ENCODE results near the gene KCTD11.
A peak's percentile ranks its signal among the peaks of the same experiment; 100 is the strongest.

The KCTD11 gene

DNA sequence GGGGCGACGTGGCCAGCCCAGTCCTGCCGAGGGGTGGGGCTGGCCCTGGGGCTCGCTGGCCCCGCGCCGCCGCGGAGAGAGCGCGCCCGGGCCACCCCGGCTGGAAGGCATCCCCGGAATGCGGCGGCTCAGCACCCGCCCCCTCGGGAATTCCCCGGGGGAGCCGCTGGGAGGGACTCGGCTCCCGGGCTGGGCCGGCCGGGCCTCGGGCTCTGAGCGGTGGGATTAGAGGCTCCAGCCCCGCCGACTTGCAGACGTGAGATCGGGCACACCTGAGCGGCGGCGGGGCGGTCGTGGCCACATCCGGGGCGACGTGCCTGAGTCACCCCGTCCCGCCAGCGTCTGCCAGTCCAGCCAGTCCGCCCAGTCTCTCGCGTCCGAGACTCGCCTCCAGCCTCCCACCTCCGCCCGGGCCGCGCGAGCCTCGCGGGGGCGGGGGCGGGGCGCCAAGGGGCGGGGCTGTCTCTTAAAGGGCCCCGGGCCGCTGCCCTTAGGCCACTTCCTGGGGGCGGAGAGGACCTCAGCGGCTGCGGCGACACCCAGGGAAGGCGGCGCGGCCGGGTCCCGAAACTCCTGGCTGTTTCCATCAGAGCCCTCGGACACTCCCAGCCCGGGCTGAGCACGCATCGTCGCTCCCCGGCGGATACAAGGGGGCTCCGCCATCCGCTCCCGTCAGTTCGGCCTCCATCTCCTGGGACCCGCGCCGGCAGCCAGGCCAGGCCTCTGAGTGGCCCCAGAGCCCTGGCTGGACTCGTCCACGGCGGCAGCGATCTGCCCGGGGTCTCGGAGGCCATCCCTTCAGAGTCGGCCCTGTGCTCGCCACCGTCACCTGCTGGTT lies at the start of gene KCTD11:
Gene KCTD11 (plus strand): TSS at position 498 of the 838 bp plus-strand sequence.
- DNase-seq (ENCODE audit: low read depth in 2 of 2), result peak; percentile 50 to 68

DNA sequence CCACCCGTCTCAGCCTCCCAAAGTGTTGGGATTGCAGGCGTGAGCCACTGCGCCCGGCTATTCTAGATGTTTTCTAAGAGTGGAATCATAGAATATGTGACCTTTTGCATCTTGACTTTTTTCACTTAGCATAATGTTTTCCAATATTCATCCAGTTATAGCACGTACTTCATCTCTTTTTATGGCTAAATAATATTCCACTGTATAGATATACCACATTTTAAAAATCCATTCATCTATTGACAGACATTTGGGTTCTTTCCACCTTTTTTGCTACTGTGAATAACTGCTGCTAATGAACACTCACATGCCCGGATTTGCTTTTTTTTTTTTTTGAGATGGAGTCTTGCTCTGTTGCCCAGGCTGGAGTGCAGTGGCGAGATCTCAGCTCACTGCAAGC lies 47.8 kb upstream of the KCTD11 start:
- no peak for DNase-seq (ENCODE audit: low read depth in 2 of 2)

DNA sequence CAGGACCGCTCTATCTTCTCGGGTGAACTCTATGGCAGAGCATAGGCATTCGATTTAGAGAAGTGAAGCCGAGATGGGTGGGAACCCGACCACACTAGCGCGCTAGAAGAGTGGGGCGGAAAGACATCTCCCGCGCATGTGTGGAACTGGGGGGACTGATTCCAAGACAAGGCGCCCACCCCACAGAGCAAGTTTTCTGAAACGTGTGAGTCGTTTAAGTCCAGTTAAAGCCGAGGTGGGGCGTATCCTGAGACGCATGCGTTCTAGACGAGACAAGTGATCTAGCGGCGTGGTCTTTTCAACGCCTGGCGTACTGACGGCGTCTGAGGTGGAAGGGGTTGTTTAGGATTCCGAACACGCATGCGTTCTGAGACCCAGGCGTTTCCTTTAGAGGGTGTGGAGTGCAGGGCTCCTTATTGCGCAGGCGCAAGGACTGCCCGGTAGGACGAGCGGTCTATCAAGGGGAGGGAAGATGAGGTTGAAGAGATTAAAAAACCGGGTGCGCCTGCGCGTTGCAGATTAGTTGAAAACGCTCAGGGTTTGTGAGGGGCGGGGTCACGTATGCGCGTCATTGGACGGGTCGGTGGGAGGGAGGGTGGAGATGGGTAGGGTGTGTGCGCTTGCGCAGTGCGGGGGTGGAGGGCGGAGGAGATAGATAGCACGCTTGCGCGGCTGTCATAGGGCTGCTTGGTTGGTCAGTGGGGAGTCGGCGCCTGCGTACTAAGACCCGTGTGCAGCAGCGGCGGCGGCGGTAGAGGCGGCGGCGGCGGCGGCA lies 44.9 kb upstream of the KCTD11 start, which contains the start of gene EIF5A:
Gene EIF5A (plus strand): TSS at position 718 of the 775 bp plus-strand sequence. CDS start 2,008 bp downstream, outside the sequence.
- DNase-seq (ENCODE audit: low read depth in 2 of 2), result peak; percentile 100

DNA sequence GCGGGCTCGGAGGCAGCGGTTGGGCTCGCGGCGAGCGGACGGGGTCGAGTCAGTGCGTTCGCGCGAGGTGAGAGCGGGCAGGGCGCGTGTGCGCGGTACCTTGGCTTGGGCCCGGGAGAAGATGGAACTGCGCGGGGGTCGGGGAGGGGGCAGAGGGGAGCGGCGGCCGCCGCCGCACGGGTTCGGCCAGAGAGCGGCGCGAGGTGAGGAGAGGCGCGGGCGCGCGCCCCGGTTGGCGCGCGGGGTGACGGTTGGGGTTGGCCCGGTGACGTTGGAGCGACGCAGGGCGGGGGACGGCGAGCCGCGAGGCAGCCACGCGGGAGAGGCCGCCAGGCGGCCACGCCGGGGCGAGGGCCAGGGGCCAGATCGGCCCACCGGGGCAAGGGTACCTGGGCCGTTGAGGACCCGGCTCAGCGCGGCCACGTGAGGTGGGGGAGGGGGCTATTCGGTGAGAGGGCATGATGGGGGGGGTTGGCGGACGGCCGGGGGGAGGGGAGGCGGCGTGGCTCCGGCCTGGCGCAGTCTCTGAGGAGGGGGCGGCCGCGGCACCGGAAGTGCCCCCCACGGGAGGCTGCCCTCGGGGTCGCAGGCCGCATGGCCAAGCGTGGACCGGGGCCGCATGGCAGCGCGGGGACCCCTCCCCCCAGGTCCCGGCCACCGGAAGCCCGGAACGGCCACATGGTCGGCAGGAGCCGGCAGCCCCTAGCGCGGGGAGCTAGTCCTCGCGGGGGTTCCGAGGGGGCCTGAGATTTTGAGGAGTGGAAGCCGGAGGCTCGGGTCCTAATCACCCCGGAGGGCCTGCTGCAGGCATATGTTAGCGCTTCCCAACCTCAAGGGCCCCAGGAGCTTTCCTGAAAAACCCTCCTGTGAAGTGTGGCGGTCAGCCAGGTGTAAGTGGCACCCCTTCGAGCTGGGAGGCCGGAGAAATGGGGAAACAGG lies 44.0 kb upstream of the KCTD11 start:
- DNase-seq (ENCODE audit: low read depth in 2 of 2), result no peak

DNA sequence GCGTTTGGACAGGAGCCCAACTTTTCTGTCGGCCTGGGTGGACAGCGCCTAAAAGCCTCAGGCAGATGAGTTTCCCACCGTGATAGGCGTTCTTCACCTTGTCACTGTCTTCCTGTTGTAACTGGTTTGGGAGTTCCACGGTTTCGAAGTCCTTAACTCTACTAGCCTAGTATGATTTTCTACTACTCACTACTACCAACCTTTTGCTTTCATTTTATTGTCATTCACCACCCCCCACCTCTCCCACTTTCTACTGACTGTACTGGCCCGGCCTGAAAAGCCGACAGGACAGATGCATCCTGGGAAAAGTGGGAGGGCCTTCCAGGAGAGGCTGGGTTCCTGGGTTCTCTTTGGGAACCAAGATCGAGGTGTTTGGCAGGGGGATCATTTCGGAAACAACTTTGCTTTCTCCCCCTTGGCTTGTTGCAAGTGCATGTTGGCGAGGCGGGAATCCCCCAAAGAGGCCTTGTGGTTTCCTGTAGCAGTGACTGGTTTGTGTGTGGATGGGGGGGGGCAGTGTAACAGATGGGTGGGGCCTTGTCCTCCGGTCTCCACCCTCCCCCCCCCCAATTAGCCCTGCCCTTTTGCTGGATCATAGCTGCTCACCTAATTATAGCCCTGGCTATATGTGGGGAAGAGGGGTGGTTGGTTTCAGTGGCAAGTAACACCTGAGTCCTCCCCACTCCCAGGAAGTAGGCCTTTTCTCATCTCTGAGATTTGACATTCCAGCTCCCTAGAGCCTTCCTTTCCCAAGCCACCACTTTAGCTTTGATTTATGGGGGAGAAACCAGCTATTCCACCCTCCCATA lies 43.1 kb upstream of the KCTD11 start:
- DNase-seq (ENCODE audit: low read depth in 2 of 2), result peak; percentile 76 to 88

DNA sequence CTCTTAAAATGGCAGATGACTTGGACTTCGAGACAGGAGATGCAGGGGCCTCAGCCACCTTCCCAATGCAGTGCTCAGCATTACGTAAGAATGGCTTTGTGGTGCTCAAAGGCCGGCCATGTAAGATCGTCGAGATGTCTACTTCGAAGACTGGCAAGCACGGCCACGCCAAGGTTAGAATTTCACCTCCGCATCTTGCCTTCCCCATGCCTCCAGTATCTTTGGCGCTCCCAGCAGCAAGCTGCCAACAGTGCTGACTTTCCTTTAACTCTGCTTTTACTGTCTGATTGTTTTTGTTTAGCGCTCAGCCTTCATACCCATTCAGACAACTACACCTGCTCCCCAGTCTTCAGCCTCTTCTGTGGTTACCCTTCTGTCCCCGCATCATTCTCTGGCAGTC lies 42.3 kb upstream of the KCTD11 start:
- DNase-seq (ENCODE audit: low read depth in 2 of 2), result no peak

DNA sequence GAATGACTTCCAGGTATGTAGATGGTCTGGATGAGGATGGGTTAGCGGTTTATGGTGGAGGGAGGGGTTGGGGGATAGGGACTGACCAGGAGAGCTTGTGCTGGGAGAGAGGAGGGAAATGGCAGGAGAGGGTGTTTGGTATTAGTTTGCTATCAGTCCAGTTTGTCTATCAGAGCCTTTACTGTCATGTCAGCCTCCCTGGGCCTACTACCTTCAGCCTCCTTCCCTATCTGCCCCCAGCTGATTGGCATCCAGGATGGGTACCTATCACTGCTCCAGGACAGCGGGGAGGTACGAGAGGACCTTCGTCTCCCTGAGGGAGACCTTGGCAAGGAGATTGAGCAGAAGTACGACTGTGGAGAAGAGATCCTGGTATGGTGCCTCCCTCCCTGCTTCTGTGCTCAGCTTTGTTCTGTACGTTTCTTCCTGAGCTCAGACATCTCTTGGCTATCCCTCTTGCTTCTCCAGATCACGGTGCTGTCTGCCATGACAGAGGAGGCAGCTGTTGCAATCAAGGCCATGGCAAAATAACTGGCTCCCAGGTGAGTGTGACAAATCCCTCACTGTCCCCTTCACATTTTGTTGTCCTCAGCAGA lies 40.8 kb upstream of the KCTD11 start:
- no peak for DNase-seq (ENCODE audit: low read depth in 2 of 2)

DNA sequence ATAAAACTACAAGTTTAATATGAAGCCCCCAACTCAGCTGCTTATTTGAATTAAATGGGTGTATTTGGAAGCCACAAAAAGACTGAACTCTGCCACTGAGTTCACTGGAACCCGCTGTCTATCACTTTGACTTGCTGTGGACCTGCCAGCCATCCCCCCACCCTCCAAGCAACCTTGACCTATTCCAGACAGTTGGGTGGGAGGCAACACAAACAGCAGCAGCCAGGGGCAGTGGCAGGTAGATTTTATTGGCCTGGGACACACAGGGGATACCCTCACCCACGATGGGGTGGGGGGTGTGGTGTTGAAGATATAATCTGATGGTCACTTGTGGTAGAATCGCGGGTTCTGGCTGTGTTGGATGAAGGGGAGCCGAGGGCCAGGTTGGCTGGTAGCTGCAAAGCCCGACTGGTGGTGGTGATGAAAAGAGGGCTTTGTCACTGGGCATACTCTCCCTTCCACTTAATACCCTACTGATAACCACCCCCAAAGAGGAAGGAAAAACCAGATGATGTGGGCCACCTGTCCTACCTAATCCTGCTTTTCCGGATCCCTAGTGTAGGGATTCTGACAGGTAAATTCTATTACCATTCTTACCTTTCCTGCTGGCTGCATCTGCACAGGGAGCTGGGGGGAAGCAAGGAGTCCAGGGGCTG lies 39.4 kb upstream of the KCTD11 start:
- DNase-seq (ENCODE audit: low read depth in 2 of 2), result no peak

DNA sequence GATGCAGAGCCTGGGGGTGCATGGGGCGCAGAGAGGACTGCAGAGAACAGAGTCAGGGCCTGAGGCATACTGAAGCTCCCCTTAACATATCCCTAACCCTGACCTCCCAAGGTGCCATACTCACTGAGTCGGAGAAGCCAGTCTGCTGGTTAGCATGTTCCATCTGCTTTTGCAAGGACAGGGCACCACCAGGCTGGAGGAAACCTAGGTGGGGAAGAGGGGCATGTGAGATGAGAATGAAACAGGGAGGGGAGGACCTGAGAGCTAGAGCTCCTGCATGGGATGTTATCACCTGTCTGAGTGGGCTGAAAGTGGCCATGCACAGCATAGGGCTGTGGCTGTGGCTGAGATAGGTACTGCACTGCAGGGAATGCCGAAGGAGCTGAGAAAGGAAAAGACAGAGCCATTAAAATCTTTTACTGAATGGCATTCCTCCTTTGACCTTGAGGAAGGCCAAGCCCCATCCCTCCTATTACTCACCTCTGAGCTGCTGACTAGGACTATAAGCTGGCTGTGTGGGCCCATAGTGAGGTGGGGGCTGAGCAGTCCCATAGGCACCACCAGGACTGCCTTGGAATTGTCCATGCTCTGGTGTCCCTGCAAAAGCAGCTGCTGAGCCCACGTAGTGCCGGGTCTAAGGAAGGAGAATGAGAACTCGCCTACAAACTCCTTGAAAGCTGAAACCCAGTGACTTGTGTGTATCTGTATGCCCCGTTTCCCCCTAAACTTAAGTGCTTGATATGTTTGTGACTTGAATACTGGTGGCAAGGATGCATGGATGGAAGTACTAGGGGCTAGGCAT lies 38.7 kb upstream of the KCTD11 start:
- no peak for DNase-seq (ENCODE audit: low read depth in 2 of 2)

DNA sequence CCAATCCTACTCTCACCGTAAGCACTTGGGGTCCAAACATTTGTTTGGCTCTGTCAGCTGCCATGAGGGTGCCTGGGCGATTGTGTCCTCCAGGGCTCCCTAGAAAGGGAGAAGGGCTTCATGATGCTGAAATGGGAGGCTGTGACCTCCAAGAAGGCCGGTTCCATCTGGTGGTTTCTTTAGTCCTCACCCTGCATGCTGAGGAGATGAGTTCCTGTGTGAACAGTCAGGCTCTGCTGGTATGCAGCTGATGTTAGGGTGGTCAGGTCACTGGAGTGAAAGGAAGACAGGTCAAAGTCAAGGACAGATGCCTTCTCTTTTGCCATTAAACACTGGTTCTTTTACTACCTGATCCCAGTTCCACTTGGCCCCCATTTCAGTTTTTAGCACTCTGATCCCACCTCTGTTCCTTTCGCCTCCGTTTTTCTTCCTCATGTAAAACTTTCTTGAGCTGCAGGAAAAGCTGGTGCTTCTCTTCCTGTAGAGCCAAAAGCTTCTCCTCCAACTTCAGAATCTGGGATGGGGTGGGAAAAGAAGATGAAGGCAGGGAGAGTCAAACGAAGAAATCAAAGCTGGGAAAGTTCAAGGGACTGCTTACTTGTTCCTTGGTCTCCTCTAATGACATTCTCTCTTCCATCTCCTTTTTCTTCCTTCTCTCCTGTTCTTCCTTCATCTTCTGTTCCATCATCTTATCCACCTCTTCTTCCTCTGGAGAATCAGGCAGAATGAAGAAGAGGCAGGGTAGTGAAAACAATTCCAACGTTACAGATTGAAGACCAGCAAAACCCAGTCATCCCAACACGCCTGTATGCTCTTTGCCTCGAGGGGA lies 37.9 kb upstream of the KCTD11 start:
- no peak for DNase-seq (ENCODE audit: low read depth in 2 of 2)

DNA sequence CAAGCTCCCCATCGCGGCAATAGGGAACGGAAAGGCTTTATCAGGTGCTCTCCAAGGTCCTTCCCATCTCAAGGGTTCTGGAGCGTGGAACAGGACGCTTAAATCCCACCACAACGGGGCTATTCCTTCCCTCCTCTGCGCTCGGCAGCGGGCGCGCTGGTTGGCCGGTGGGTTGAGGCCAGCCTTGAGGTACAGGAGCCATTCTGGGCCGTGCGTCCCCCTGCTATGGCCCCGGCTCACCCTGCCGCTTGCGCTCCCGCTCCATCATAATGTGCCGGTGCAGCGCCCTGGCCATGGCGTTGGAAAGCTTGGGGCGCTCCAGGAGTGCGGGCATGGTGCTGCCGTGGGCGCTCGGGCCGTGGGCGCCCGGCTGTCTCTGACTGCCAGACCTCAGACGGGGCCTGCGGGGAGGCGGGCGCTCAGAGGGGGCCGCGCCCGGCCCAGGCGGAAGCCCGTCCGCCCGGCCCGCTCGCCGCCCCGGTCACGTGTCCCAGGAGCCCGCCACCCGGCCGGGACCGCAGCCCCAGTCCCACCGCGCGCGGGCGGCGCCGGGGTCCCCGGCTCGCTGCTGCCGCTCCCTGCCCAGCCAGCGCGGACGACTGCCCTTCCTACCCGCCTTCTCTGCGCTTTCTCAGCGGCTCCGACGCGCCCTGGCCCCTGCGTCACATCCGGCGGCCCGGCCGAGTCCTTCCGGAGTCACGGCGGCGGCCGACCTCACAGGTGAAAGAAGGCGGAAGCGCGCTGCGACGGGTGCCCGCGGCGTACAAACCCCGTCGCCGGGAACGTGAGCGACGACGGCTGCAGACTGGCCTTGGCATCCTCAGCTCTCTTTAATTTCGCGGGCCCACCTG lies 37.0 kb upstream of the KCTD11 start, which contains the start of gene GPS2:
Gene GPS2 (minus strand): TSS at position 642 of the 851 bp plus-strand sequence. CDS start 308 bp downstream, at position 334.
- peak; percentile 83 for DNase-seq (ENCODE audit: low read depth in 2 of 2)

DNA sequence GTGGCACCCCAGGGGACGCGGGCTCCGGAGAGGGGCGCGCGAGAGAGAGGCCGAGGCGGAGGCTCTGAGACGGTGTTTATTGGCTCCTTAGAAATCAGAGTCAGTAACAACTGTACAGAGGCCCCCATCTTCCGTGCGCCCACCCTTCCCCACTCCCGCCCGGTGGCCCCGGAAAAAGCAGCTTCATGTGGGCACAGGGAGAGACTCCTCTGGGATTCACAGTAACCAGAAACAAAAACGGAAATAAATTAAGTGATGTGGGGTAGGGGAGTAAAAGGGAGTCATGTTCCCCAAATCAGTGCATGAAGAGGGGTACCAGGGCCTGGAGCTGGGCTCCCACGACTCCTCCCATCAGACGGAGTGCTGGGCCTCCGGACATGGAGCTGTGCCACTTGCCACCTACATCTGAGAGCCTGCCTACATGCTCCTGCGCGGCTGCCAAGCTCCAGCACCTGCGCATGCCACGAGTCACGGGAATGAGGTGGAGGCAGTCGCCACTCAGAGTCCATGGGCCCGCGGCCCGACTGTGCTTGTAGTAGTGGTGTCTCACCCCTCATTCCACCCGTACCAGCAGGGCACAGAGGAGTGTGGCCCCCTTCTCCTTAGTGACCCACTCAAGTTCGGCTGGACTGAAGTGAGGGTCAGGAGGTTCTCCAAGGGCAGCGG lies 36.3 kb upstream of the KCTD11 start:
- no peak for DNase-seq (ENCODE audit: low read depth in 2 of 2)

DNA sequence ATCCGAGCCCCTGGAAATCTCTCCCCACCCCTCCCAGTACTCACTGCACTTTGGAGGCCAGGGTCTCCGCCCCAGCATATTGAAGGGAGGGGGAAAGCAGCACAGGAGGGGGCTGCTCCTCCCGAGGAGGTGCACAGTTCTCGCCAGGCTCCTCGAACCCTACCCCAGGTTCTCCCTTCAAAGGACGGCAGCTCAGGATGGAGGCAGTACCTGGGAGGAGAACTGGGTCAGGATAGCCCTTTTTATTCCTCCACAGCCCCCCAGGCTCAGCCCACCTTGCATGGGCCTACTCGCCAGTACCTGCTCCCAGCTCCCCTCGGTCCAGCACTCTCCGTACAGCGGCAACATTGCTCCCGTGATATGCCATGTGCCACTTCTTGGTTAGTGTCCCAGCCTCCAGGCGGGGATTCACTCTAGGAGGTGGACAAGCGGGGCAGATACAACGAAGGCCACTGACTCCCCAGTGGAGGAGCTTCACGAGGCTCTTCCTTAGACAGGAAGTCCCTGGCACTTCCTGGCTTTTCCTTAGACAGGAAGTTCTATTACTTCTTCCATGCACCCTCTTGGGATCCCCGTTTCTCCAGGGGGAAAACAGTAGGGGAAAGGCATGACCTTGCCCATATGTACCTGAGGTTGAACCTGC lies 34.7 kb upstream of the KCTD11 start:
- no peak for DNase-seq (ENCODE audit: low read depth in 2 of 2)

DNA sequence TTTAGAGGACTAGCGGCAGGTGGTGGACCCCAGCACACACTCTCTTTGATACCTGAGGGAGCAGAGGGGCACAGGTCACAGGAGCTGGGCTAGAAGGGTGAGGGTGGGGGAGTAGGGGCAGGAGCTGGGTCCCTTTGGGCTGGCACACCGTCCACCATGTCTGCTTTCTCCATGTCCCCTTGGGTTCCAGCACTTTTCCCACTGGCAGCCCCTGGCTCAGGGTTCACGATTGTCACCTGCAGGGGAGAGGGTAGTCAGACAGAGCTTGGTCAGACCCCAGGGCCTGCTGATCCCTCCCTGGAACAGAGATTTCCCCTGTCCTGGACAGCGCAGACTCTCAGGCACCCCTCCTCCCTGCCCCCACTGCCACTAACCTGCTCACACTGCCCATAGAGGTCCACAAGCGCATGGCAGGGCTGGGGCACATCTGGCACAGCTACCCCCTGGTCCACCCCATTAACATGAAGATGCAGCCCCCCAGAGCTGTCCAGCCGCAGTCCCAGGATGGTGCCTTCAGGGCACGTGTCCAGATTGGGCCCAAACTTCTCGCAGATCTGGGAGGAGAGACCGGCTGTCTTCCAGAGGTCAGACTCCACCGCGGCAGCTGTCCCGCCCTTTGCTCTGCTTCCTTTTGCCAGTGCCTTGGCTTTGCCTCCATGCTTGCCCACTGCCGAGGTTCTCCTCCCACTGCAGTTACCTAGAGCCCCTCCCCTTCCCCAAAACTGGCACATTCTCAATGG lies 33.7 kb upstream of the KCTD11 start:
- DNase-seq (ENCODE audit: low read depth in 2 of 2), result no peak

DNA sequence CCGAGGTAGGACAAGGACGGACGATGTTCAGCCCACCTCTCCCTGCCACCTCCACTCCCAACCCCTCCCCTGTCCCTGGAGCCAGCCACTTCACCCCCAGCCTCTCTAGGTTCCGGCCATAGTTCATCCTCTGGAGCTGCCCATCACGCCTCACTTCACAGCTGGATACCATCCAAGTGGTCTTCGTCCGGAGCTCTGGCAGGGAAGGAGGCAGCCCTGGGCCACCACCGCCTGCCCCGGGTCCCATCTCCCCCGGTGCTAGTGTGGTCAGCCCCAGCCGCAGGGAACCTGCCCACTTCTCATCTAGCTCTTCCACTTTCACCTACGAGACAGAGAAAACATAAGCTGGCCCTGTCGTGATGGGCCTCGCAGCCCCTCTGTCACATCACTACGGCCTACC lies 30.5 kb upstream of the KCTD11 start:
- no peak for DNase-seq (ENCODE audit: low read depth in 2 of 2)
